ENCODE measurements around the gene SEC14L2. TPM values are rescaled to one million over a fixed set of nuclear protein-coding genes. Genes with fewer than 3 reads are reported as not detected.
"Not testable (repeated sequence)": the region's sequence is repeated elsewhere in the genome, so short reads cannot be mapped to it uniquely, and the experiment has no call there.

Gene SEC14L2
- total and polyA plus RNA-seq, 7 donors, result 2.4 to 12.1 (median 5.5) TPM

DNA sequence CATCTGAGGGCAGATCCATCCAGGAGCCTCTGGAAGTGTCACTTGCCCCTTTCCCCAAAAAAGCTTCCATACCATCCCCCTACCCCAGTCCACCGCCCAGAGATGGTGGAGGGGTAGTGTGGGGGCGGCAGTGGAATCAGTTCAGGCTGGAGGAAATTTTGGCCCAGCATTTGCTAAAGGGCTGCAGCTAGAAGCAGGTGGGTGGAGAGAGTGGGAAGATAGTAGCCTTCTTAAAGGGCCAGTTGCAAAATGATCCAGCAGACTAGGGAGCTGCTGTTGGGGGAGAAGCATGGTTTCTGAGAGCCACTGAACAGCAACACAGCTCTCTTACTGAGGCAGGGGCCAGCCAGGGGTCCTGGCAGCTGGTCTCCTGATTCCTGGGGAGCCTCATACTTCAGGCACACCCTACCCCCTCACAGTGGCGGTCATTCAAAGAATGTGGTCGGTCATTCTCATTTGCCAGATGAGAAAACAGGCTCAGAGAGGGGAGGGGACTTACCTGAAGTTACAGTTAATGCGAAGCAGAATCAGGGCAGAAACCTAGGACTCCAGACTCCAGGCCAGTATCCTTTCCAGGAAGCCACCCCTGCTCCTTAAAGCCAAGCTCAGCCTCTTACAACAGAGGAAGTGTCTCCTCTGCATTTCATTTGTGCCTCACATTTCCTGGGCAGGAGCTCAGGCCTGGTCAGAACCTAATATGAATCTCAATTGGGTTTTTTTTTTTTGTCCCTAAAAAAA lies 5.4 kb downstream of the SEC14L2 start:
- no peak overlapping the region for H3K27ac ChIP-seq
- no peaks in the 10 kb centered on the region for H3K9me3 ChIP-seq
- H3K36me3 ChIP-seq, result peaks cover 0 to 9% (median 2%) of the 10 kb centered on the region in 4 donors
- H3K4me1 ChIP-seq, result peaks cover 0 to 20% (median 13%) of the 10 kb centered on the region in 4 donors
- no peak overlapping the region for H3K4me3 ChIP-seq
- no peak for DNase-seq
- WGBS, 2 donors, result 77 to 80% methylated on average over 5 of the region's 5 CpGs
- intact Hi-C loops (cut with DNase I), result no loop called here
- TF ChIP-seq EP300 (IDR thresholded peaks at IDR 0.05) (no peak), POLR2AphosphoS5 (IDR thresholded peaks at IDR 0.05) (no peak), POLR2A (IDR thresholded peaks at IDR 0.05) (no peak)
- TF ChIP-seq, protein P1, sequence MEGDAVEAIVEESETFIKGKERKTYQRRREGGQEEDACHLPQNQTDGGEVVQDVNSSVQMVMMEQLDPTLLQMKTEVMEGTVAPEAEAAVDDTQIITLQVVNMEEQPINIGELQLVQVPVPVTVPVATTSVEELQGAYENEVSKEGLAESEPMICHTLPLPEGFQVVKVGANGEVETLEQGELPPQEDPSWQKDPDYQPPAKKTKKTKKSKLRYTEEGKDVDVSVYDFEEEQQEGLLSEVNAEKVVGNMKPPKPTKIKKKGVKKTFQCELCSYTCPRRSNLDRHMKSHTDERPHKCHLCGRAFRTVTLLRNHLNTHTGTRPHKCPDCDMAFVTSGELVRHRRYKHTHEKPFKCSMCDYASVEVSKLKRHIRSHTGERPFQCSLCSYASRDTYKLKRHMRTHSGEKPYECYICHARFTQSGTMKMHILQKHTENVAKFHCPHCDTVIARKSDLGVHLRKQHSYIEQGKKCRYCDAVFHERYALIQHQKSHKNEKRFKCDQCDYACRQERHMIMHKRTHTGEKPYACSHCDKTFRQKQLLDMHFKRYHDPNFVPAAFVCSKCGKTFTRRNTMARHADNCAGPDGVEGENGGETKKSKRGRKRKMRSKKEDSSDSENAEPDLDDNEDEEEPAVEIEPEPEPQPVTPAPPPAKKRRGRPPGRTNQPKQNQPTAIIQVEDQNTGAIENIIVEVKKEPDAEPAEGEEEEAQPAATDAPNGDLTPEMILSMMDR (IDR thresholded peaks at IDR 0.05), result no peak
- H3K27me3 ChIP-seq, result no peaks in the 10 kb centered on the region

GRCh38 chr22:30402766-30403104 lies 5.9 kb downstream of the SEC14L2 start:
- Histone ChIP-seq H3K36me3 (peaks cover 0 to 10% (median 4%) of the 10 kb centered on the region in 4 donors), H3K4me1 (peaks cover 0 to 15% (median 8%) of the 10 kb centered on the region in 4 donors)
- intact Hi-C loops (cut with DNase I); H3K27ac ChIP-seq; DNase-seq; H3K4me3 ChIP-seq; H3K27me3 ChIP-seq; H3K9me3 ChIP-seq: not testable (repeated sequence)
- 95 to 96% methylated on average over 5 of the region's 5 CpGs for WGBS, 2 donors

DNA sequence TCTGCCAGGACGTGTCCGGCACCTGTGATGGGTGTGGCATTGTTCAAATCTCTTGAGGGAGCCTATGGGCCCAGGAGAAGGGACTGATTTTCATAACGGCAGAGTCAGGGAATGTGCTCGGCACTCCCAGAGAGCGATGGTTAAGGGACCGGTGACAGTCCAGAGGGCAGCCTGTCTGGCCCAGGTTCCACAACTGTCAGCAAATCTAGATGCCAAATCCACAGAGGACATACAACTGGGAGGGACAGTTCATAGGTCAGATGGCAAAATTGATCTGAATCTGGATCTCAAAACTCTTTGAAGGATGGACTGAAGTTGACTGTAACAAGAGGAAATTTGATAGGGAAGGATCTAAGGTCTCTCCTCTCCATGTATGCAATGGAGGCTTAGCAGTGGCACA lies 7.5 kb downstream of the SEC14L2 start:
- DNase-seq, result no peak
- WGBS, 2 donors, result 78 to 88% methylated on average over 6 of the region's 6 CpGs
- Histone ChIP-seq H3K9me3 (no peaks in the 10 kb centered on the region), H3K27me3 (no peaks in the 10 kb centered on the region), H3K4me1 (peaks cover 0 to 4% (median 0%) of the 10 kb centered on the region in 4 donors), H3K4me3 (no peak overlapping the region), H3K27ac (no peak overlapping the region), H3K36me3 (peaks cover 0 to 25% (median 9%) of the 10 kb centered on the region in 4 donors)
- intact Hi-C loops (cut with DNase I), result no loop called here
- TF ChIP-seq POLR2A (IDR thresholded peaks at IDR 0.05) (no peak), POLR2AphosphoS5 (IDR thresholded peaks at IDR 0.05) (no peak), EP300 (IDR thresholded peaks at IDR 0.05) (no peak)
- TF ChIP-seq, protein P1 (IDR thresholded peaks at IDR 0.05), result no peak

DNA sequence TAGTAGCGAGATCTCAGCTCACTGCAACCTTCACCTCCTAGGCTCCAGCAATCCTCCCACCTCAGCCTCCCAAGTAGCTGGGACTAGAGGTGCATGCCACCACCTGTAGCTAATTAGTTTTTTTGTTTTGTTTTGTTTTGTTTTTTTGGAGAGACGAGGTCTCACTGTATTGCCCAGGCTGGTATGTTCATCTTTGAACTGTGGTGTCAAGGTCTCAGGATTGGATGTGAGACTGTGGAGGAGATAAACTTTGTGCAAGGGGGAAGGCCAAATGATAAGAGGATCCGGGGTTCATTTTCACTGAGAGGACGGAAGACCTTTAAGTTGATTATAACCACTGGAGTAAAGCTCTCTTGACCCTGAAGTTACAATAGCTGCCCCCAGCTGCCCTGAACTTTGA lies 8.9 kb downstream of the SEC14L2 start:
- TF ChIP-seq, protein P1 (IDR thresholded peaks at IDR 0.05), result no peak
- TF ChIP-seq EP300 (IDR thresholded peaks at IDR 0.05) (no peak), POLR2A (IDR thresholded peaks at IDR 0.05) (no peak), POLR2AphosphoS5 (IDR thresholded peaks at IDR 0.05) (no peak)
- WGBS, 2 donors, result 55 to 66% methylated on average over 4 of the region's 4 CpGs
- no peak overlapping the region for H3K4me3 ChIP-seq
- intact Hi-C loops (cut with DNase I), result no loop called here
- no peak for DNase-seq
- H3K27me3 ChIP-seq, result no peaks in the 10 kb centered on the region
- no peak overlapping the region for H3K27ac ChIP-seq
- peaks cover 0 to 39% (median 9%) of the 10 kb centered on the region in 4 donors for H3K36me3 ChIP-seq
- H3K4me1 ChIP-seq, result peaks cover 0 to 4% (median 0%) of the 10 kb centered on the region in 4 donors
- H3K9me3 ChIP-seq, result no peaks in the 10 kb centered on the region

DNA sequence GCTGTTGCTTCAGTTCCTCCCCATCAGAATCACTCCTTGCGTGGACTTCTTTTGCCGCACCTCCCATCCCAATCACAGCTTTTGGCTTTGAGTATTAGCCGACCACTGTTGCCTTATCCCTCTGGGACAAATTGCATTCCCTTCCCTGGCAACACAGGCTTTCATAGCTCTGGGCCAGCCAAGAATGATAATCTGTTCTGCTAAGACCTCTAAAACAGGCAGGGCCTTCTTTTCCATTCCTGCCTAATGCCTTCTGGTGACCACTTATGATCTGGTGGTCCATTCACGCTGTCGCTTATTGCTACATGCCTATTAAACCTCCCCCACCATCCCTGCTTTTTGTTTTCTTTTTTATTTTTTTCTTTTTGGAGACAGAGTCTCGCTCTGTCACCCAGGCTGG lies 9.6 kb downstream of the SEC14L2 start:
- no peaks in the 10 kb centered on the region for H3K9me3 ChIP-seq
- no peak for DNase-seq
- TF ChIP-seq POLR2AphosphoS5 (IDR thresholded peaks at IDR 0.05) (no peak), POLR2A (IDR thresholded peaks at IDR 0.05) (no peak), EP300 (IDR thresholded peaks at IDR 0.05) (no peak)
- TF ChIP-seq, protein P1 (IDR thresholded peaks at IDR 0.05), result no peak
- intact Hi-C loops (cut with DNase I), result no loop called here
- no peak overlapping the region for H3K4me3 ChIP-seq
- H3K27ac ChIP-seq, result no peak overlapping the region
- peaks cover 0 to 46% (median 9%) of the 10 kb centered on the region in 4 donors for H3K36me3 ChIP-seq
- no peaks in the 10 kb centered on the region for H3K27me3 ChIP-seq
- WGBS, 2 donors, result 81 to 88% methylated on average over 6 of the region's 6 CpGs
- peaks cover 0 to 4% (median 0%) of the 10 kb centered on the region in 4 donors for H3K4me1 ChIP-seq

All from sigmoid colon (tissue), 7 donors.